ENCODE results near the gene ADGRE2. TPM values are rescaled to one million over a fixed set of nuclear protein-coding genes. Genes with fewer than 3 reads are reported as not detected.
"Not testable (repeated sequence)": the region's sequence is repeated elsewhere in the genome, so short reads cannot be mapped to it uniquely, and the experiment has no call there.

ADGRE2 gene
- total RNA-seq, 1 experiment from 2014 or later = not detected

- Histone ChIP-seq H3K36me3 (no peaks in the 10 kb centered on the region), H3K9me3 (no peaks in the 10 kb centered on the region), H3K27me3 (no peaks in the 10 kb centered on the region; the same call in 1 of the 2 replicates), H3K4me3 (no peak overlapping the region)
- DNase-seq = no peak
These were observed 4.5 kb upstream of the ADGRE2 start for GRCh38 chr19:14782626-14783409.

- DNase-seq = not testable (repeated sequence)
These were observed 3.6 kb upstream of the ADGRE2 start for GRCh38 chr19:14781713-14782536.

GRCh38 chr19:14780622-14781225 lies 2.4 kb upstream of the ADGRE2 start:
- H3K36me3 ChIP-seq, H3K4me3 ChIP-seq, H3K9me3 ChIP-seq, DNase-seq, H3K27me3 ChIP-seq: not testable (repeated sequence)

More at GRCh38 chr19:14781713-14782536, 3.6 kb upstream of the ADGRE2 start:
- not testable (repeated sequence) for H3K4me3 ChIP-seq, H3K27me3 ChIP-seq, H3K36me3 ChIP-seq, H3K9me3 ChIP-seq

GRCh38 chr19:14779151-14779550 lies 791 bp upstream of the ADGRE2 start:
- no peak for DNase-seq

GRCh38 chr19:14777645-14778044 lies 715 bp downstream of the ADGRE2 start:
- not testable (repeated sequence) for H3K4me3 ChIP-seq, DNase-seq, H3K27me3 ChIP-seq

More at GRCh38 chr19:14779151-14779550, 791 bp upstream of the ADGRE2 start:
- no peaks in the 10 kb centered on the region for H3K9me3 ChIP-seq
- no peak overlapping the region for H3K4me3 ChIP-seq
- H3K27me3 ChIP-seq = peaks cover 8% of the 10 kb centered on the region
- no peaks in the 10 kb centered on the region for H3K36me3 ChIP-seq

GRCh38 chr19:14775869-14776586 lies 2.3 kb downstream of the ADGRE2 start:
- no peak overlapping the region for H3K4me3 ChIP-seq
- H3K27me3 ChIP-seq = peaks cover 8% of the 10 kb centered on the region
- no peak for DNase-seq

More at GRCh38 chr19:14777645-14778044, 715 bp downstream of the ADGRE2 start:
- not testable (repeated sequence) for H3K36me3 ChIP-seq, H3K9me3 ChIP-seq

GRCh38 chr19:14775326-14775725 lies 3.0 kb downstream of the ADGRE2 start:
- H3K27me3 ChIP-seq, H3K36me3 ChIP-seq, H3K4me3 ChIP-seq, H3K9me3 ChIP-seq, DNase-seq: not testable (repeated sequence)

More at GRCh38 chr19:14775869-14776586, 2.3 kb downstream of the ADGRE2 start:
- Histone ChIP-seq H3K36me3 (no peaks in the 10 kb centered on the region), H3K9me3 (no peaks in the 10 kb centered on the region)

- DNase-seq = no peak
- Histone ChIP-seq H3K4me3 (no peak overlapping the region), H3K9me3 (no peaks in the 10 kb centered on the region), H3K27me3 (peaks cover 8% of the 10 kb centered on the region), H3K36me3 (no peaks in the 10 kb centered on the region)
These were observed 4.0 kb downstream of the ADGRE2 start for GRCh38 chr19:14774373-14774772.

- H3K4me3 ChIP-seq, H3K36me3 ChIP-seq, DNase-seq, H3K27me3 ChIP-seq, H3K9me3 ChIP-seq: not testable (repeated sequence)
These were observed 4.6 kb downstream of the ADGRE2 start for GRCh38 chr19:14773722-14774121.

- Histone ChIP-seq H3K36me3 (no peaks in the 10 kb centered on the region), H3K9me3 (no peaks in the 10 kb centered on the region)
These were observed 5.4 kb downstream of the ADGRE2 start for GRCh38 chr19:14772995-14773394.

GRCh38 chr19:14772467-14772866 lies 5.9 kb downstream of the ADGRE2 start:
- Histone ChIP-seq H3K4me3 (no peak overlapping the region), H3K36me3 (no peaks in the 10 kb centered on the region), H3K27me3 (peaks cover 8% of the 10 kb centered on the region), H3K9me3 (no peaks in the 10 kb centered on the region)
- no peak for DNase-seq

More at GRCh38 chr19:14772995-14773394, 5.4 kb downstream of the ADGRE2 start:
- Histone ChIP-seq H3K4me3 (no peak overlapping the region), H3K27me3 (peaks cover 8% of the 10 kb centered on the region)
- DNase-seq = no peak

GRCh38 chr19:14770944-14771839 lies 7.2 kb downstream of the ADGRE2 start:
- H3K36me3 ChIP-seq = no peaks in the 10 kb centered on the region
- no peak for DNase-seq
- peaks cover 8% of the 10 kb centered on the region for H3K27me3 ChIP-seq
- no peaks in the 10 kb centered on the region for H3K9me3 ChIP-seq
- H3K4me3 ChIP-seq = no peak overlapping the region

GRCh38 chr19:14770136-14770535 lies 8.2 kb downstream of the ADGRE2 start:
- Histone ChIP-seq H3K36me3 (no peaks in the 10 kb centered on the region), H3K4me3 (no peak overlapping the region), H3K9me3 (no peaks in the 10 kb centered on the region), H3K27me3 (peaks cover 4% of the 10 kb centered on the region)
- no peak for DNase-seq

GRCh38 chr19:14769201-14769600 lies 9.2 kb downstream of the ADGRE2 start:
- Histone ChIP-seq H3K9me3 (no peaks in the 10 kb centered on the region), H3K27me3 (peaks cover 3% of the 10 kb centered on the region; the same call in 1 of the 2 replicates), H3K4me3 (no peak overlapping the region), H3K36me3 (no peaks in the 10 kb centered on the region)
- DNase-seq = no peak

GRCh38 chr19:14768001-14768400 lies 10.4 kb downstream of the ADGRE2 start:
- H3K9me3 ChIP-seq = no peaks in the 10 kb centered on the region
- no peaks in the 10 kb centered on the region for H3K36me3 ChIP-seq
- no peak for DNase-seq
- peaks cover 3% of the 10 kb centered on the region; the same call in 1 of the 2 replicates for H3K27me3 ChIP-seq
- no peak overlapping the region for H3K4me3 ChIP-seq
